ENCODE measurements around the gene SLC39A11. TPM values are rescaled to one million over a fixed set of nuclear protein-coding genes. Genes with fewer than 3 reads are reported as not detected.

Gene SLC39A11
- total RNA-seq, 6 donors from 2014 or later, result 16.3 to 57.6 (median 29.5) TPM

DNA sequence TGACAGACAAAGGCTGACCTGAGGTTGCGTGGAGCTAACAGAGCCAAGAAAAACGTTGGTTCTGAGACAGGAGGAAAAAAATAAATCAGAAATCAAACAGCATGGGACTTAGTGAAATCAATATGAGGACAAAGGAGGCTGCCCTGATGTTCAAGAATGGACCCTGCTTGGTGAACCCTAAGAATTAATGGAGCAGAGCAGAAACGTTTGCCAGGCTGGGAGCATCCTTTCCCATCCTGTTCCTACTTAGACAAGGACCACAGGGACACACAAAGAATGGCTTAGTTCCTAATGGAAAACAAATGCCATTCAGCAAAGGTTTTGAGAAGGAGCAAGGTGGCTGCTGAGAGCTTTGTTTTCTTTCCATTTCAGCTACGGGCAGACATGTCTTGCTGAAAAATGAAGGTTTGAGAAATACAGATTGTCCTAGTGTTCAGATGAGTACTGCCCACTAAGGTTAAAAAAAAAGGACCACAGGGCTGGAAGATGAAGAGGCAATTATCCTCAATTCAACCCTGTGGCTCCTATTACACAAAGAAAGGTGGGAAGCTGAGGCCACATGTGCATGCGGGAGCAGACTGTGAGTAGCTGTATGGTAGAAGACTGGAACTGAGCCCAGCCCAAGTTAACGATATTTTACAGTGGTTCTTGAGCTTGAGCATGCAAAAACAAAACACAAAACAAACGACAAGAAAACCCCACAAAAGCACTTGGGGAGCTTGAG, 230.1 kb downstream of the SLC39A11 start:
- WGBS, 2 donors, result 70 to 71% methylated on average over 7 of the region's 7 CpGs
- no peak for DNase-seq

DNA sequence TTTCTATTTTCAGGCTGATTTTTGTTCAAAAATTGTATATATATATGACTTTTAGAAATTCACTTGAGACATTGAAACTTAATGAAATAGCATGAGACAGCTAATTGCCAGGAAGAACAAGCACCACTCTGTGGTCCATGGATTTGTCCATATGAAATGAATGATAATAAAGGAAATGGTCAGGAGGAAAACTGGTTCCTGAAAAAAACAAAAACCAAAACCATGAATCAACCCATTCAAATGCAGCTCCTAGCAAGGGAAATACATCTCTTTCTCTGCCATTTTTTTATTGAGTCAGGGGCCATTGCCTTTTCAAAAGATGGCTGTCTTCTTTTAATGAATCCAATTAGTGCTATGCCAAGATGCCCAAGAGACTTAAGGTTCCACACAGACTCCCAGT, 230.7 kb downstream of the SLC39A11 start:
- DNase-seq (no peak), ATAC-seq (ENCODE audit: low FRiP score in 2 of 2) (no peak)
- TF ChIP-seq EP300 (IDR thresholded peaks at IDR 0.05) (no peak), POLR2A (IDR thresholded peaks at IDR 0.05) (no peak), POLR2AphosphoS5 (IDR thresholded peaks at IDR 0.05) (no peak)
- TF ChIP-seq, protein P1, sequence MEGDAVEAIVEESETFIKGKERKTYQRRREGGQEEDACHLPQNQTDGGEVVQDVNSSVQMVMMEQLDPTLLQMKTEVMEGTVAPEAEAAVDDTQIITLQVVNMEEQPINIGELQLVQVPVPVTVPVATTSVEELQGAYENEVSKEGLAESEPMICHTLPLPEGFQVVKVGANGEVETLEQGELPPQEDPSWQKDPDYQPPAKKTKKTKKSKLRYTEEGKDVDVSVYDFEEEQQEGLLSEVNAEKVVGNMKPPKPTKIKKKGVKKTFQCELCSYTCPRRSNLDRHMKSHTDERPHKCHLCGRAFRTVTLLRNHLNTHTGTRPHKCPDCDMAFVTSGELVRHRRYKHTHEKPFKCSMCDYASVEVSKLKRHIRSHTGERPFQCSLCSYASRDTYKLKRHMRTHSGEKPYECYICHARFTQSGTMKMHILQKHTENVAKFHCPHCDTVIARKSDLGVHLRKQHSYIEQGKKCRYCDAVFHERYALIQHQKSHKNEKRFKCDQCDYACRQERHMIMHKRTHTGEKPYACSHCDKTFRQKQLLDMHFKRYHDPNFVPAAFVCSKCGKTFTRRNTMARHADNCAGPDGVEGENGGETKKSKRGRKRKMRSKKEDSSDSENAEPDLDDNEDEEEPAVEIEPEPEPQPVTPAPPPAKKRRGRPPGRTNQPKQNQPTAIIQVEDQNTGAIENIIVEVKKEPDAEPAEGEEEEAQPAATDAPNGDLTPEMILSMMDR (IDR thresholded peaks at IDR 0.05), result no peak
- Histone ChIP-seq H3K36me3 (no peaks in the 10 kb centered on the region), H3K4me1 (no peaks in the 10 kb centered on the region), H3K4me3 (no peak overlapping the region), H3K9me3 (no peaks in the 10 kb centered on the region), H3K27ac (no peak overlapping the region), H3K27me3 (no peaks in the 10 kb centered on the region)

More for the DNA sequence above, 230.1 kb downstream of the SLC39A11 start:
- Histone ChIP-seq H3K27ac (no peak overlapping the region), H3K4me1 (no peaks in the 10 kb centered on the region), H3K9me3 (no peaks in the 10 kb centered on the region), H3K4me3 (no peak overlapping the region), H3K27me3 (no peaks in the 10 kb centered on the region), H3K36me3 (no peaks in the 10 kb centered on the region)
- ATAC-seq (ENCODE audit: low FRiP score in 2 of 2), result no peak
- no peak for TF ChIP-seq POLR2A (IDR thresholded peaks at IDR 0.05)
- TF ChIP-seq EP300 (IDR thresholded peaks at IDR 0.05), result no peak
- TF ChIP-seq, protein P1 (IDR thresholded peaks at IDR 0.05), result no peak
- no peak for TF ChIP-seq POLR2AphosphoS5 (IDR thresholded peaks at IDR 0.05)

DNA sequence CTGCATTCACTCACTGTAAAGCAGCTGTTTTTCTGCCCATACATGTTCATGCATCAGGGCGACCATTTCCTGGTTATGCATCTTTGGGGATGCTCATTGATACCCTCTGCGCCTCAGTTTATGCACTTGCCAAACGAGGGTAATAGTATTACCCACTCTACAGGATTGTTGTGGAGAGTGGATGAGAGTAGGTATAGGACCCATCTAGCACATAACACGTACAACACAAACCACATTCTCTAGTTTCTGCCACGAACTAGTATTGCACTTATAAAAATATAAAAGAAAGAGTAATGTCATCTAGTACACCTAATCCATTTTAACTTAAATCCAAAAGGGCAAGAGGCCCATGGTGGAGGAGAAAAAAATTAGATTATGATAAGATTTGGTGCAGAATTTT, 231.7 kb downstream of the SLC39A11 start:
- no peaks in the 10 kb centered on the region for H3K27me3 ChIP-seq
- TF ChIP-seq POLR2A (IDR thresholded peaks at IDR 0.05) (no peak), POLR2AphosphoS5 (IDR thresholded peaks at IDR 0.05) (no peak), EP300 (IDR thresholded peaks at IDR 0.05) (no peak)
- TF ChIP-seq, protein P1 (IDR thresholded peaks at IDR 0.05), result no peak
- H3K4me1 ChIP-seq, result no peaks in the 10 kb centered on the region
- H3K4me3 ChIP-seq, result no peak overlapping the region
- H3K36me3 ChIP-seq, result no peaks in the 10 kb centered on the region
- WGBS, 2 donors, result 86 to 93% methylated on average over 5 of the region's 5 CpGs
- no peaks in the 10 kb centered on the region for H3K9me3 ChIP-seq
- no peak for ATAC-seq (ENCODE audit: low FRiP score in 2 of 2)
- no peak for DNase-seq
- H3K27ac ChIP-seq, result no peak overlapping the region

DNA sequence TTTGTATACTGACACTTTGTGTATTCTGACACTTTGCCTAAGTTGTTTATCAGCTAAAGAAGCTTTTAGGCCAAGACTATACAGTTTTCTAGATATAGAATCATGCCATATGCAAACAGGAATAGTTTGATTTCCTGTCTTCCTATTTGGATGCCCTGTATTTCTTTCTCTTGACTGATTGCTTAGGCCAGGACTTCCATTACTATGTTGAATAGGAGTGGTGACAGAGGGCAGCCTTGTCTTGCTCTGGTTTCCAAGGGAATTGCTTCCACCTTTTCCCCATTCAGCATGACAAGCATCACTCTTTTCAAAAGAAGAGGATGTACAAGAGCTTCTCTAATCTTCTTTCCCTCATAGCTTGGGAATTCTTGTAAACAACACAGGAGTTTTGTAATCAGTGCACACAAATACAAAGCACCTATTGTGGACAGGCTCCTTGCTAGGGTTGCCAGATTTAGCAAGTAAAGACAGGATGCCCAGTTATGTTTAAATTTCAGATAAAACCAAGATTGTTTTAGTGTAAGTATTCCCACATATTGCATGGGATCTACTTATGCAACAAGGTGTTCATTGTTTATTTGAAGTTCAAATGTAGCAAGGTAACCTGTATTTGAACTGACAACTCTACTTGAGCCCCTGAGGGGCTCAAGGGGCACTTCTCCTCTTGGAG, 233.5 kb downstream of the SLC39A11 start:
- DNase-seq, result no peak
- H3K9me3 ChIP-seq, result no peaks in the 10 kb centered on the region

More for the DNA sequence above, 233.5 kb downstream of the SLC39A11 start:
- H3K27ac ChIP-seq, result no peak overlapping the region
- H3K36me3 ChIP-seq, result no peaks in the 10 kb centered on the region
- H3K27me3 ChIP-seq, result no peaks in the 10 kb centered on the region
- no peak for ATAC-seq (ENCODE audit: low FRiP score in 2 of 2)
- H3K4me3 ChIP-seq, result no peak overlapping the region
- no peak for TF ChIP-seq EP300 (IDR thresholded peaks at IDR 0.05)
- TF ChIP-seq, protein P1 (IDR thresholded peaks at IDR 0.05), result no peak
- TF ChIP-seq POLR2A (IDR thresholded peaks at IDR 0.05), result no peak
- TF ChIP-seq POLR2AphosphoS5 (IDR thresholded peaks at IDR 0.05), result no peak
- no peaks in the 10 kb centered on the region for H3K4me1 ChIP-seq

Data from upper lobe of left lung (tissue), 6 donors.